Thymus (tissue), 11 donors: ENCODE results near the gene FRRS1. TPM values are rescaled to one million over a fixed set of nuclear protein-coding genes. Genes with fewer than 3 reads are reported as not detected.

Experiments used
- DNase-seq, 9 donors: peaks; one replicate each; pipeline ENCODE4 v3.0.0-alpha.2; 2013; ENCODE audit warnings: low spot score in 9 of 9, low read depth in 6 of 9, missing footprints in 1 of 9
- H3K27ac ChIP-seq, 2 donors: one replicate each; pipeline ENCODE4 v1.5.1; 2013; ENCODE audit warnings: control low read depth in 1 of 2, low read depth in 1 of 2, low read length in 1 of 2, mild to moderate bottlenecking in 1 of 2, moderate library complexity in 1 of 2
- H3K27me3 ChIP-seq, 2 donors: one replicate each; pipeline ENCODE4 v1.5.1; 2013; ENCODE audit warnings: low read length in 1 of 2; ENCODE audit not compliant: control insufficient read depth in 2 of 2, insufficient read depth in 1 of 2
- H3K36me3 ChIP-seq, 2 donors: one replicate each; pipeline ENCODE4 v1.5.1; 2013; ENCODE audit warnings: low read length in 1 of 2, mild to moderate bottlenecking in 1 of 2, moderate library complexity in 1 of 2; ENCODE audit not compliant: control insufficient read depth in 2 of 2, insufficient read depth in 2 of 2
- H3K4me1 ChIP-seq, 2 donors: one replicate each; pipeline ENCODE4 v1.5.1; 2013; ENCODE audit warnings: low read length in 2 of 2; ENCODE audit not compliant: control insufficient read depth in 2 of 2, insufficient read depth in 2 of 2
- H3K4me3 ChIP-seq, 2 donors: one replicate each; pipeline ENCODE4 v1.5.1; 2013; ENCODE audit warnings: low read length in 2 of 2, control low read depth in 1 of 2, mild to moderate bottlenecking in 1 of 2
- H3K9me3 ChIP-seq, 2 donors: one replicate each; pipeline ENCODE4 v1.5.1; 2013; ENCODE audit warnings: low read length in 1 of 2, mild to moderate bottlenecking in 1 of 2; ENCODE audit not compliant: control insufficient read depth in 2 of 2, insufficient read depth in 1 of 2
- WGBS: extraction: QIAGEN DNeasy Blood & Tissue Kit; methylation state at CpG from one replicate; pipeline ENCODE4 v1.1.7; 2013; 5-methylcytosine and 5-hydroxymethylcytosine counted together
- polyA plus RNA-seq: library from polyadenylated mRNA; stranded (reverse); fragments of 200-250 nt; gene quantifications from one replicate; pipeline ENCODE4 v1.2.3, GENCODE V29; 2013
- total RNA-seq: library from RNA; stranded (reverse); fragments of 120-200 nt; gene quantifications from one replicate; pipeline ENCODE4 v1.2.4, GENCODE V29; 2013
- donor health status: healthy.

Gene FRRS1
- total and polyA plus RNA-seq, 2 donors = 0.87 to 8.7 TPM

DNA sequence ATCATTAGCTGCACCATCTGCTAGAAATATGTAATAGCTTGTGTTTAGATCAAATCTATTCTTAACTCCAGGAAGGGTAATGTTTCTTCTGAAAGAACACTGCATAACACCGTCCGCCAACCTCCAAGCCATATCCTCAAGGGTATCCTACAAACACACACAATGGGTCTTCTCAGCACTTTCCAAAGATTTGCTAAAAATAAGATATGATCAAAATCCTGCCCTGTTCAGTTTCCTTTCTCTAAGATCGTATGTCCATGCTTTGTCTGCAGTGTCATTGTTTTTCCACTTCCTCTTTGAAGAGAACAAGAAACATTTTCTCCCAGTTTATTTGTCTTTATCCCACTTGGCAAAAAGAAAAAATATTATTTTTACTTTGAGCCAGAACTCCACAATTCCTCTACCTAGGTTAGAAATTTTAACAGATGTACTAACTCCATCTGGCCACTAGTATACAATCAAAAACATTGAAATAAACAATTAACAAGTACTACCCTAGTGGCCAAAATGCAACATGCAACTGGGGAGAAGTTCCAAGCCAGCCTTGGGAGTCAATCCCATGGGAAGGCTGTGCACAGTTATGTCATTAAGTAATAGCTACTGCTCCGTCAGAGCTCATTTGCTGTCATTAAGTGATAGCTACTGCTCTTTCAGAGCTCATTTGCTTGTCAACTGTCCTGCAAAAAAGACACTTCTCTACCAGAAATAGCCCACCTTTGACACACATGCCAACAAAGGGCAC is 37.8 kb downstream of the FRRS1 start:
- no peak for DNase-seq
- no peaks in the 10 kb centered on the region for H3K9me3 ChIP-seq
- H3K27me3 ChIP-seq = no peaks in the 10 kb centered on the region
- WGBS = 88% methylated on average over 4 of the region's 4 CpGs
- H3K4me3 ChIP-seq = no peak overlapping the region
- no peak overlapping the region for H3K27ac ChIP-seq
- no peaks in the 10 kb centered on the region for H3K36me3 ChIP-seq
- H3K4me1 ChIP-seq = no peaks in the 10 kb centered on the region

DNA sequence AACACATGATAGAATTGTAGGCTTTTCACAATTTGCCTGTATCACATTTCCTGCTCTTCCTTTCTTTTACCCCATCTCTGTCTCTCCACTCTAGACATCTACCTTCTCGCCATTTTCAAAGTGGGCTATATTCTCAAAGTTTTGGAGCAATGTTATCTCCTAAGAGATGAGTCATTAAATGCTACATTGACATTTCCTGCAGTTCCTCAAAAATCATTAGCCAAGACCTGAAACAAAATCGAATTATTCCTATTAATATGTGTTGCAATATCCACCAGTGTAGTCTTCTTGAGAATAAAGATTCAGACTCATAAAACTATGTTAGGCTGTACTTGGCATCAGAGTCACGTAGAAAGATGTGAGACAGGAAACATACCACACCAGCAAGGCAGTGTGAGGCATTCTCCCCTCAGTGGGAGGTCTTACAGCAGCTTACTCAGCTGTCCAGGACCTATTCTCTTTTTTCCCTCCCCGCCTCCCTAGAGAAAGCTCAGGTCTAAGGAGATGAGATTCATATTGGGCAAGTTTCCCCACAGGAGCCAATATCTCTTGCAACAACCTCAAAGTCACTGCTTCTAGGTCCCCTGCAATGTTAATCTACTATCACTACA is 38.8 kb downstream of the FRRS1 start:
- WGBS = 96% methylated on average over 4 of the region's 4 CpGs
- no peak for DNase-seq
- H3K27me3 ChIP-seq = no peaks in the 10 kb centered on the region
- H3K27ac ChIP-seq = no peak overlapping the region
- no peaks in the 10 kb centered on the region for H3K36me3 ChIP-seq
- no peak overlapping the region for H3K4me3 ChIP-seq
- H3K4me1 ChIP-seq = no peaks in the 10 kb centered on the region
- no peaks in the 10 kb centered on the region for H3K9me3 ChIP-seq

DNA sequence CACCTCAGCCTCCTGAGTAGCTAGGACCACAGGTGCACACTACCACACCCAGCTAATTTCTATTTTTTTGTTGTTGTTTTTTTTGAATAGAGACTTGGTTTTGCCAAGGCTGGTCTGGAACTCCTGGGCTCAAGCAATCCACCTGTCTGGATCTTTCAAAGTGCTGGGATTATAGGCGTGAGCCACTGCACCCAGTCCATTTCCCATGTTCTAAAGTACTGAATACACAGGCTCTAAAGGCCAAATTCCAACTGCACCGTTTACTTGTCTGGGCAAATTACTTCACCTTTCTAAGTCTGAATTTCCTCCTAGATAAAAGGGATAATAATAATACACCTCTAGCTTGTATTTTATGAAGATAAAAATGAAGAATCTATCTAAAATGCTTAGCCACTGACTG is 39.6 kb downstream of the FRRS1 start:
- no peaks in the 10 kb centered on the region for H3K4me1 ChIP-seq
- DNase-seq = no peak
- H3K9me3 ChIP-seq = no peaks in the 10 kb centered on the region
- no peak overlapping the region for H3K4me3 ChIP-seq
- no peak overlapping the region for H3K27ac ChIP-seq
- no peaks in the 10 kb centered on the region for H3K27me3 ChIP-seq
- H3K36me3 ChIP-seq = no peaks in the 10 kb centered on the region
- 97% methylated on average over 2 of the region's 2 CpGs for WGBS

DNA sequence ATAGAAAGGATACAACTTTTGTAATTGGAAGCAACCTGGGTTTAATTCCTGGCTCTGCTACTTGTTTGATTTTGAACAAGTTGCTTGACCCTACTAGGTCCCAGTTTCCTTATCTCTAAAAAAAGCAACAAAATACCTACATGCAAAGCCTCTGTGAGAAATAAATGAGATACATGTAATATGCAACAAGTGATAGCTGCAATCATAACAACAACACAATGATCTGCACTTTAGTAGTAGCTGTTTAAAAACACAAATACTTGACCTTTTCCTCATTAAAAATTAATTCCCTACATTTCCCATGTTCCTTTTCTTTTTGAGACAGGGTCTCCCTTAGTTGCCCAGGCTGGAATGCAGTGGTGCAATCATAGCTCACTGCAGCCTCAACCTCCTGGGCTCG is 40.0 kb downstream of the FRRS1 start:
- no peak overlapping the region for H3K4me3 ChIP-seq
- no peaks in the 10 kb centered on the region for H3K9me3 ChIP-seq
- no peaks in the 10 kb centered on the region for H3K36me3 ChIP-seq
- H3K27ac ChIP-seq = no peak overlapping the region
- DNase-seq = no peak
- WGBS = 96% methylated on average over 1 of the region's 1 CpG
- no peaks in the 10 kb centered on the region for H3K4me1 ChIP-seq
- H3K27me3 ChIP-seq = no peaks in the 10 kb centered on the region

DNA sequence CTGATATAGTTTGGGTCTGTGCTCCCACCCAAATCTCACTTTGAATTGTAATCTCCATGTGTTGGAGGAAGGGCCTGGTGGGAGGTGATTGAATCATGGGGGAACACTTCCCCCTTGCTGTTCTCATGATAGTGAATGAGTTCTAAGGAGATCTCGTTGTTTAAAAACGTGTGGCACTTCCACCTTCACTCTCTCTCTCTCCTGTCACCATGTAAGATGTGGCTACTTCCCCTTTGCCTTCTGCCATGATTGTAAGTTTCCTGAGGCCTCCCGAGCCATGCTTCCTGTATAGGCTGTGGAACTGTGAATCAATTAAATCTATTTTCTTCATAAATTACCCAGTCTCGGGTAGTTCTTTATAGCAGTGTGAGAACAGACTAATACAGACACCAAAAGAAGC is 40.4 kb downstream of the FRRS1 start:
- Histone ChIP-seq H3K27me3 (no peaks in the 10 kb centered on the region), H3K4me3 (no peak overlapping the region), H3K27ac (no peak overlapping the region)

DNA sequence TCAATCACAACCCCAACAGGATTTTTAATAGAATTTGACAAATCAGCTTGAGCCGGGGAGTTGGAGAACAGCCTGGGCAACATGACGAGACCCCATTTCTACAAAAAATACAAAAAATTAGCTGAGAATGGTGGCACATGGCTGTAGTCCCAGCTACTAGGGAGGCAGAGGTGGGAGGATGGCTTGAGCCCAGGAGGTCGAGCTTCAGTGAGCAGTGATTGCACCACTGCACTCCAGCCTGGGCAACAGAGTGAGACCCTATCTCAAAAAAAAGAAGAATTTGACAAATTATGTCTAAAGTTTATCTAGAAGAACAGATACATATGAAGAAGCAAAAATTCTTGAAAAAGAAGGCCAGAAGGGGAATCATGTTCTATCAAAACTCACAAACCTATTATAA is 43.2 kb downstream of the FRRS1 start:
- Histone ChIP-seq H3K27ac (no peak overlapping the region), H3K36me3 (no peaks in the 10 kb centered on the region), H3K4me1 (no peaks in the 10 kb centered on the region), H3K9me3 (no peaks in the 10 kb centered on the region), H3K27me3 (no peaks in the 10 kb centered on the region), H3K4me3 (no peak overlapping the region)
- DNase-seq = no peak
- WGBS = 97% methylated on average over 3 of the region's 3 CpGs

More for the DNA sequence above, 40.4 kb downstream of the FRRS1 start:
- DNase-seq = no peak
- no peaks in the 10 kb centered on the region for H3K9me3 ChIP-seq
- H3K36me3 ChIP-seq = no peaks in the 10 kb centered on the region
- H3K4me1 ChIP-seq = no peaks in the 10 kb centered on the region
- 81% methylated on average over 4 of the region's 4 CpGs for WGBS

DNA sequence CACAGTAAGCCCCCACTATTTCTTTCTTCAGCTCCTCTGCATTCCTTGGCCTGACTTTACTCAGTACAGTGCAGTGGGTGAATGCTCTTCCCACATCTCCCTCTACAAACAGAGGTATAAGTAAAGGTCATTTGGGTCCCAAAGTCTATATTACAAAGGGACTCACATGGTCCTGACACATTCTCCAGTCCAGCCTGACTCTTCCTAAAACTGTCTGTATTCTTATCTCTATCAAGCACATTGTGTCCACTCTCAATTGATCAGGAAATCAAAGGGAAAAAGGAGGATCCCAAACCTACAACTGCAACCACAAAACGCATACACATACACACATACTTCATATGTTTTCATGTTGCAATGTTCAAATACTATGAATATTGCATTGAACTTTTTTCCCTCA is 49.4 kb downstream of the FRRS1 start:
- Histone ChIP-seq H3K4me1 (no peaks in the 10 kb centered on the region), H3K9me3 (no peaks in the 10 kb centered on the region), H3K36me3 (no peaks in the 10 kb centered on the region), H3K27me3 (no peaks in the 10 kb centered on the region), H3K27ac (no peak overlapping the region), H3K4me3 (no peak overlapping the region)
- WGBS = 98% methylated on average over 1 of the region's 1 CpG
- DNase-seq = no peak

DNA sequence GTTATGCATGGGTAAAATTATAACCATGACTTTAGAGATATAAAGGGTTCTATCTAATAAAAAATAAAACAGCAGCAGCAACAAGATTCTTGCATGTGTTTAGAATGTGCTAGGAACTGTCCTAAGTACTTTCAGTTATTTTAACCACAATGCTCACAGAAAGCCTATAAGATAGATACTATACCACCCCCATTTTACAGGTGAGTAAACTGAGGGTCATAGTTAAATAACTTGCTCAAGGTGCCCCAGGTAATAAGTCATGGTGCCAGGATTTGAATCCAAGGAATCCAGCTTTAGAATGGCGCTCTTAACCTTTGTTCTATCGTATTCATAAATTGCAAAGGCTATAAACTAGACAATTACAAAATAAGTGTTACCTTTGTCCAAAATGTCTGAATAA is 53.4 kb downstream of the FRRS1 start:
- DNase-seq = no peak
- peaks cover 0 to 6% of the 10 kb centered on the region in 2 donors for H3K36me3 ChIP-seq
- no peaks in the 10 kb centered on the region for H3K4me1 ChIP-seq
- no peak overlapping the region for H3K4me3 ChIP-seq
- no peaks in the 10 kb centered on the region for H3K9me3 ChIP-seq
- WGBS = 100% methylated on average over 2 of the region's 2 CpGs
- H3K27me3 ChIP-seq = no peaks in the 10 kb centered on the region
- H3K27ac ChIP-seq = no peak overlapping the region

DNA sequence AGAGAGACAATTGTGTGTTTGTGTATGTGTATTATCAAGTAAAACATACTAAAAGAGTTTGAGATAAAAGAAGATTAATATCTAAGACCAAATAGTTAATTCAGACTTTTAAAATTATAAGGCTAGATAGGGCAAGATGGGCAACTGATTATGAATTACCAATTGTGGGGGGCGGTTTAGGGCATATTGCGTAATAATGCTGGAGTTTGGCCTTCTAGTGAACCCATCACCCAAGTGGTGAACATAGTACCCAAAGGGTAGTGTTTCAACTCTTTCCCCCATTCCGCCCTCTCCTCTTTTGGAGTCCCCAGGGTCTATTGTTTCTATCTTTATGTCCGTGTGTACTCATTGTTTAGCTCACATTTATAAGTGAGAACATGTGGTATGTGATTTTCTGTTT is 55.4 kb downstream of the FRRS1 start:
- Histone ChIP-seq H3K27me3 (no peaks in the 10 kb centered on the region), H3K9me3 (no peaks in the 10 kb centered on the region), H3K27ac (no peak overlapping the region), H3K4me1 (no peaks in the 10 kb centered on the region), H3K4me3 (no peak overlapping the region), H3K36me3 (peaks cover 0 to 6% of the 10 kb centered on the region in 2 donors)
- DNase-seq = no peak
- 97% methylated on average over 4 of the region's 4 CpGs for WGBS
